Activated CD4-positive, alpha-beta T cell treated with anti-CD3 and anti-CD28 coated beads, Interleukin-2, amount 50 U/mL, for 24 hours (primary cell): Measurements from ENCODE around the gene BICRAL.
"Not testable (repeated sequence)": the region's sequence is repeated elsewhere in the genome, so short reads cannot be mapped to it uniquely, and the experiment has no call there.

ENCODE experiments used
- DNase-seq, 2 donors: peaks; one replicate each; pipeline ENCODE4 v3.0.0-alpha.2; 2020; ENCODE audit warnings: low read depth in 1 of 2, low spot score in 1 of 2

Gene BICRAL

GRCh38 chr6:42781796-42782688, at the start of gene BICRAL:
BICRAL (plus strand) TSS chr6:42782052; CDS start chr6:42822023, 39,971 bp downstream.
- DNase-seq: peak; percentile 35 to 53

GRCh38 chr6:42733867-42734481, 47.9 kb upstream of the BICRAL start:
- not testable (repeated sequence) for DNase-seq

- DNase-seq: no peak
Measured at GRCh38 chr6:42735976-42736375, 45.9 kb upstream of the BICRAL start.

- no peak for DNase-seq
Measured at GRCh38 chr6:42740725-42741124, 41.1 kb upstream of the BICRAL start.

- DNase-seq: no peak
Measured at GRCh38 chr6:42742116-42742894, 39.5 kb upstream of the BICRAL start.

- DNase-seq: no peak
Measured at GRCh38 chr6:42744351-42744893, 37.4 kb upstream of the BICRAL start.

- DNase-seq: peak in 1 of 2 donors; percentile 8
Measured at GRCh38 chr6:42745083-42745639, 36.7 kb upstream of the BICRAL start.

- peak; percentile 72 to 96 for DNase-seq
Measured at GRCh38 chr6:42745640-42746462, 36.0 kb upstream of the BICRAL start, which contains the start of gene TBCC. TBCC (minus strand) TSS chr6:42746103; CDS start chr6:42746073, 30 bp downstream.

- DNase-seq: peak; percentile 63 to 69
Measured at GRCh38 chr6:42746463-42747391, 35.1 kb upstream of the BICRAL start.

GRCh38 chr6:42748203-42748898, 33.5 kb upstream of the BICRAL start:
- DNase-seq: no peak

GRCh38 chr6:42751055-42751454, 30.8 kb upstream of the BICRAL start:
- DNase-seq: no peak

GRCh38 chr6:42754759-42755158, 27.1 kb upstream of the BICRAL start:
- DNase-seq: no peak

- DNase-seq: no peak
Measured at GRCh38 chr6:42756722-42757121, 25.1 kb upstream of the BICRAL start.

- DNase-seq: no peak
Measured at GRCh38 chr6:42758756-42759430, 23.0 kb upstream of the BICRAL start.

- no peak for DNase-seq
Measured at GRCh38 chr6:42761287-42762067, 20.4 kb upstream of the BICRAL start.

GRCh38 chr6:42762426-42762859, 19.4 kb upstream of the BICRAL start:
- no peak for DNase-seq

- no peak for DNase-seq
Measured at GRCh38 chr6:42762950-42763349, 18.9 kb upstream of the BICRAL start.
